ENCODE data around the gene AVEN.
"Not testable (repeated sequence)": the region's sequence is repeated elsewhere in the genome, so short reads cannot be mapped to it uniquely, and the experiment has no call there.

Gene AVEN

GRCh38 chr15:33839540-33839939 is 199.5 kb downstream of the AVEN start:
- no peaks in the 10 kb centered on the region for H3K27me3 ChIP-seq (ENCODE audit: insufficient read depth, low read length)
- H3K36me3 ChIP-seq (ENCODE audit: insufficient read depth, low read length), result no peaks in the 10 kb centered on the region
- no peak overlapping the region for H3K4me3 ChIP-seq (ENCODE audit: low read length)
- no peak overlapping the region for H2AFZ ChIP-seq (ENCODE audit: low read depth, low read length)
- peaks cover 16% of the 10 kb centered on the region for H3K4me1 ChIP-seq (ENCODE audit: insufficient read depth, low read length)
- H3K9me3 ChIP-seq (ENCODE audit: low read length), result no peaks in the 10 kb centered on the region

GRCh38 chr15:33837294-33837693 is 201.7 kb downstream of the AVEN start:
- H3K4me3 ChIP-seq (ENCODE audit: low read length), result no peak overlapping the region
- H2AFZ ChIP-seq (ENCODE audit: low read depth, low read length), result no peak overlapping the region
- no peaks in the 10 kb centered on the region for H3K9me3 ChIP-seq (ENCODE audit: low read length)
- H3K27me3 ChIP-seq (ENCODE audit: insufficient read depth, low read length), result no peaks in the 10 kb centered on the region
- peaks cover 16% of the 10 kb centered on the region for H3K4me1 ChIP-seq (ENCODE audit: insufficient read depth, low read length)
- no peaks in the 10 kb centered on the region for H3K36me3 ChIP-seq (ENCODE audit: insufficient read depth, low read length)

GRCh38 chr15:33834892-33835743 is 203.9 kb downstream of the AVEN start:
- Histone ChIP-seq H3K9me3 (ENCODE audit: low read length) (no peaks in the 10 kb centered on the region), H3K27me3 (ENCODE audit: insufficient read depth, low read length) (no peaks in the 10 kb centered on the region), H3K36me3 (ENCODE audit: insufficient read depth, low read length) (no peaks in the 10 kb centered on the region), H3K4me1 (ENCODE audit: insufficient read depth, low read length) (peaks cover 16% of the 10 kb centered on the region), H2AFZ (ENCODE audit: low read depth, low read length) (peak overlapping the region; percentile 29), H3K4me3 (ENCODE audit: low read length) (no peak overlapping the region)

GRCh38 chr15:33831646-33832045 is 207.4 kb downstream of the AVEN start:
- H3K27me3 ChIP-seq (ENCODE audit: insufficient read depth, low read length), result no peaks in the 10 kb centered on the region
- H2AFZ ChIP-seq (ENCODE audit: low read depth, low read length), result no peak overlapping the region
- no peaks in the 10 kb centered on the region for H3K36me3 ChIP-seq (ENCODE audit: insufficient read depth, low read length)
- peaks cover 11% of the 10 kb centered on the region for H3K4me1 ChIP-seq (ENCODE audit: insufficient read depth, low read length)
- no peaks in the 10 kb centered on the region for H3K9me3 ChIP-seq (ENCODE audit: low read length)
- no peak overlapping the region for H3K4me3 ChIP-seq (ENCODE audit: low read length)

GRCh38 chr15:33830351-33830750 is 208.7 kb downstream of the AVEN start:
- no peak overlapping the region for H3K4me3 ChIP-seq (ENCODE audit: low read length)
- no peaks in the 10 kb centered on the region for H3K27me3 ChIP-seq (ENCODE audit: insufficient read depth, low read length)
- H2AFZ ChIP-seq (ENCODE audit: low read depth, low read length), result no peak overlapping the region
- H3K4me1 ChIP-seq (ENCODE audit: insufficient read depth, low read length), result peaks cover 7% of the 10 kb centered on the region
- no peaks in the 10 kb centered on the region for H3K36me3 ChIP-seq (ENCODE audit: insufficient read depth, low read length)
- H3K9me3 ChIP-seq (ENCODE audit: low read length), result no peaks in the 10 kb centered on the region

- Histone ChIP-seq H3K9me3 (ENCODE audit: low read length) (no peaks in the 10 kb centered on the region), H3K4me1 (ENCODE audit: insufficient read depth, low read length) (no peaks in the 10 kb centered on the region), H3K36me3 (ENCODE audit: insufficient read depth, low read length) (no peaks in the 10 kb centered on the region), H3K27me3 (ENCODE audit: insufficient read depth, low read length) (no peaks in the 10 kb centered on the region), H3K4me3 (ENCODE audit: low read length) (no peak overlapping the region), H2AFZ (ENCODE audit: low read depth, low read length) (no peak overlapping the region)
Observed at GRCh38 chr15:33826201-33826600, 212.8 kb downstream of the AVEN start.

- Histone ChIP-seq H3K36me3 (ENCODE audit: insufficient read depth, low read length) (no peaks in the 10 kb centered on the region), H2AFZ (ENCODE audit: low read depth, low read length) (no peak overlapping the region), H3K27me3 (ENCODE audit: insufficient read depth, low read length) (no peaks in the 10 kb centered on the region), H3K9me3 (ENCODE audit: low read length) (no peaks in the 10 kb centered on the region), H3K4me3 (ENCODE audit: low read length) (no peak overlapping the region), H3K4me1 (ENCODE audit: insufficient read depth, low read length) (no peaks in the 10 kb centered on the region)
Observed at GRCh38 chr15:33825453-33825852, 213.6 kb downstream of the AVEN start.

GRCh38 chr15:33823119-33823518 is 215.9 kb downstream of the AVEN start:
- H3K4me3 ChIP-seq (ENCODE audit: low read length), result no peak overlapping the region

GRCh38 chr15:33822479-33822878 is 216.5 kb downstream of the AVEN start:
- H2AFZ ChIP-seq (ENCODE audit: low read depth, low read length), result no peak overlapping the region
- H3K4me1 ChIP-seq (ENCODE audit: insufficient read depth, low read length), result no peaks in the 10 kb centered on the region
- no peak overlapping the region for H3K4me3 ChIP-seq (ENCODE audit: low read length)
- H3K27me3 ChIP-seq (ENCODE audit: insufficient read depth, low read length), result no peaks in the 10 kb centered on the region
- no peaks in the 10 kb centered on the region for H3K9me3 ChIP-seq (ENCODE audit: low read length)
- H3K36me3 ChIP-seq (ENCODE audit: insufficient read depth, low read length), result no peaks in the 10 kb centered on the region

More at GRCh38 chr15:33823119-33823518, 215.9 kb downstream of the AVEN start:
- H3K36me3 ChIP-seq (ENCODE audit: insufficient read depth, low read length), result no peaks in the 10 kb centered on the region
- H3K9me3 ChIP-seq (ENCODE audit: low read length), result no peaks in the 10 kb centered on the region
- H2AFZ ChIP-seq (ENCODE audit: low read depth, low read length), result no peak overlapping the region
- H3K27me3 ChIP-seq (ENCODE audit: insufficient read depth, low read length), result no peaks in the 10 kb centered on the region
- no peaks in the 10 kb centered on the region for H3K4me1 ChIP-seq (ENCODE audit: insufficient read depth, low read length)

- H3K9me3 ChIP-seq (ENCODE audit: low read length); H2AFZ ChIP-seq (ENCODE audit: low read depth, low read length); H3K4me1 ChIP-seq (ENCODE audit: insufficient read depth, low read length): not testable (repeated sequence)
Observed at GRCh38 chr15:33819499-33819898, 219.5 kb downstream of the AVEN start.

More at GRCh38 chr15:33819499-33819898, 219.5 kb downstream of the AVEN start:
- H3K27me3 ChIP-seq (ENCODE audit: insufficient read depth, low read length); H3K4me3 ChIP-seq (ENCODE audit: low read length); H3K36me3 ChIP-seq (ENCODE audit: insufficient read depth, low read length): not testable (repeated sequence)

Data from neuron (in vitro differentiated cells).